Liver (tissue), 9 donors: ENCODE results near the gene MAVS. TPM values are rescaled to one million over a fixed set of nuclear protein-coding genes. Genes with fewer than 3 reads are reported as not detected.

Experiments
- DNase-seq: peaks from one replicate; pipeline ENCODE4 v3.0.0-alpha.2; 2017; ENCODE audit warnings: low spot score
- H3K27ac ChIP-seq, 2 donors: one replicate each; pipeline ENCODE4 v1.7.0; 2013; ENCODE audit warnings: inconsistent platforms in 2 of 2, low read length in 2 of 2, control low read depth in 1 of 2, low read depth in 1 of 2, mild to moderate bottlenecking in 1 of 2
- H3K27me3 ChIP-seq, 4 donors: one replicate each; pipeline versions ENCODE4 v1.6.1 to v1.7.0; 2013; ENCODE audit warnings: low read length in 3 of 4, inconsistent platforms in 1 of 4, mild to moderate bottlenecking in 1 of 4, moderate library complexity in 1 of 4; ENCODE audit not compliant: control insufficient read depth in 4 of 4, insufficient read depth in 4 of 4
- H3K36me3 ChIP-seq, 4 donors: one replicate each; pipeline versions ENCODE4 v1.6.1 to v1.7.0; 2013; ENCODE audit warnings: low read length in 3 of 4, mild to moderate bottlenecking in 3 of 4, low read depth in 1 of 4, moderate library complexity in 1 of 4; ENCODE audit not compliant: control insufficient read depth in 4 of 4, insufficient read depth in 3 of 4
- H3K4me1 ChIP-seq, 4 donors: one replicate each; pipeline versions ENCODE4 v1.6.1 to v1.7.0; 2013; ENCODE audit warnings: low read length in 3 of 4, mild to moderate bottlenecking in 3 of 4, moderate library complexity in 1 of 4; ENCODE audit not compliant: control insufficient read depth in 4 of 4, insufficient read depth in 4 of 4
- H3K4me3 ChIP-seq, 3 donors: one replicate each; pipeline versions ENCODE4 v1.6.1 to v1.7.0; 2013; ENCODE audit warnings: low read length in 3 of 3, control low read depth in 1 of 3, low read depth in 1 of 3, mild to moderate bottlenecking in 1 of 3
- H3K9ac ChIP-seq, 2 donors: one replicate each; pipeline ENCODE4 v1.7.0; 2013; ENCODE audit warnings: low read length in 2 of 2, mild to moderate bottlenecking in 2 of 2, moderate library complexity in 2 of 2, control low read depth in 1 of 2, low read depth in 1 of 2
- H3K9me3 ChIP-seq, 4 donors: one replicate each; pipeline versions ENCODE4 v1.6.1 to v1.7.0; 2013; ENCODE audit warnings: low read length in 3 of 4; ENCODE audit not compliant: control insufficient read depth in 4 of 4
- ATF3 ChIP-seq: IDR thresholded peaks from 2 replicates; pipeline ENCODE4 v1.6.1; 2016; ENCODE audit warnings: antibody characterized with exemption
- CTCF ChIP-seq: fragments of 150-350 bp; IDR thresholded peaks from 2 replicates; pipeline ENCODE4 v1.5.1; 2017; ENCODE audit warnings: improper control_type of control experiment, low read depth, low read length; ENCODE audit not compliant: missing input control
- EGR1 ChIP-seq, 2 donors: IDR thresholded peaks; 2 replicates each; pipeline ENCODE4 v1.6.1; 2016 to 2018; ENCODE audit warnings: antibody characterized with exemption in 2 of 2, low read depth in 2 of 2
- FOXA1 ChIP-seq: IDR thresholded peaks from 2 replicates; pipeline ENCODE4 v1.6.1; 2016; ENCODE audit warnings: antibody characterized with exemption
- FOXA2 ChIP-seq: IDR thresholded peaks from 2 replicates; pipeline ENCODE4 v1.6.1; 2016; ENCODE audit warnings: antibody characterized with exemption
- HNF4A ChIP-seq, 2 donors: conservative IDR thresholded peaks; 2 replicates each; pipeline ENCODE4 v1.6.1; 2016; ENCODE audit warnings: antibody characterized with exemption in 2 of 2, mild to moderate bottlenecking in 2 of 2
- HNF4G ChIP-seq: IDR thresholded peaks from 2 replicates; pipeline ENCODE4 v1.6.1; 2016; ENCODE audit warnings: antibody characterized with exemption
- JUND ChIP-seq, 2 donors: IDR thresholded peaks; 2 replicates each; pipeline ENCODE4 v1.6.1; 2016; ENCODE audit warnings: antibody characterized with exemption in 2 of 2
- RAD21 ChIP-seq, 2 donors: IDR thresholded peaks; 2 replicates each; pipeline ENCODE4 v1.6.1; 2016; ENCODE audit warnings: antibody characterized with exemption in 2 of 2, mild to moderate bottlenecking in 2 of 2
- REST ChIP-seq: IDR thresholded peaks from 2 replicates; pipeline ENCODE4 v1.6.1; 2016; ENCODE audit warnings: antibody characterized with exemption, mild to moderate bottlenecking
- RXRA ChIP-seq, 2 donors: IDR thresholded peaks; 2 replicates each; pipeline ENCODE4 v1.6.1; 2017 to 2018; ENCODE audit warnings: antibody characterized with exemption in 2 of 2, mild to moderate bottlenecking in 1 of 2
- SP1 ChIP-seq: IDR thresholded peaks from 2 replicates; pipeline ENCODE4 v1.6.1; 2018; ENCODE audit warnings: antibody characterized with exemption, mild to moderate bottlenecking
- TAF1 ChIP-seq: conservative IDR thresholded peaks from 2 replicates; pipeline ENCODE4 v1.6.1; 2016; ENCODE audit warnings: antibody characterized with exemption, mild to moderate bottlenecking
- YY1 ChIP-seq: IDR thresholded peaks from 2 replicates; pipeline ENCODE4 v1.6.1; 2016; ENCODE audit warnings: antibody characterized with exemption, mild to moderate bottlenecking
- ZBTB33 ChIP-seq: IDR thresholded peaks from 2 replicates; pipeline ENCODE4 v1.6.1; 2016; ENCODE audit warnings: antibody characterized with exemption
- WGBS: extraction: QIAGEN DNeasy Blood & Tissue Kit; methylation state at CpG from one replicate; pipeline ENCODE4 v1.1.7; 2013; 5-methylcytosine and 5-hydroxymethylcytosine counted together
- polyA plus RNA-seq, 2 donors: library from polyadenylated mRNA; stranded (reverse) in 1 of 2; unstranded in 1 of 2; fragments of 200-250 nt in 1 of 2; fragments of >200 nt in 1 of 2; fragmentation: Nextera tagmentation in 1 of 2; extraction: Ambion mirVana in 1 of 2; gene quantifications; one replicate each; pipeline versions ENCODE4 v1.2.1 to v1.2.3, GENCODE V29; 2013 to 2015
- total RNA-seq, 2 donors: library from RNA; depleted of rRNA; stranded (reverse); fragments of >200 nt; gene quantifications; one replicate each; pipeline ENCODE4 v1.2.3, GENCODE V29; 2014
- TF ChIP-seq, protein P1 (sequence below): IDR thresholded peaks from 2 replicates; pipeline ENCODE4 v1.6.1; 2016; ENCODE audit warnings: antibody characterized with exemption
- donor health status: healthy.
- donor health status: healthy.
- donor health status: healthy.
- donor health status: healthy.
- donor health status: healthy.

Gene MAVS
- total and polyA plus RNA-seq, 4 donors, result 4.7 to 20.9 (median 11.9) TPM

DNA sequence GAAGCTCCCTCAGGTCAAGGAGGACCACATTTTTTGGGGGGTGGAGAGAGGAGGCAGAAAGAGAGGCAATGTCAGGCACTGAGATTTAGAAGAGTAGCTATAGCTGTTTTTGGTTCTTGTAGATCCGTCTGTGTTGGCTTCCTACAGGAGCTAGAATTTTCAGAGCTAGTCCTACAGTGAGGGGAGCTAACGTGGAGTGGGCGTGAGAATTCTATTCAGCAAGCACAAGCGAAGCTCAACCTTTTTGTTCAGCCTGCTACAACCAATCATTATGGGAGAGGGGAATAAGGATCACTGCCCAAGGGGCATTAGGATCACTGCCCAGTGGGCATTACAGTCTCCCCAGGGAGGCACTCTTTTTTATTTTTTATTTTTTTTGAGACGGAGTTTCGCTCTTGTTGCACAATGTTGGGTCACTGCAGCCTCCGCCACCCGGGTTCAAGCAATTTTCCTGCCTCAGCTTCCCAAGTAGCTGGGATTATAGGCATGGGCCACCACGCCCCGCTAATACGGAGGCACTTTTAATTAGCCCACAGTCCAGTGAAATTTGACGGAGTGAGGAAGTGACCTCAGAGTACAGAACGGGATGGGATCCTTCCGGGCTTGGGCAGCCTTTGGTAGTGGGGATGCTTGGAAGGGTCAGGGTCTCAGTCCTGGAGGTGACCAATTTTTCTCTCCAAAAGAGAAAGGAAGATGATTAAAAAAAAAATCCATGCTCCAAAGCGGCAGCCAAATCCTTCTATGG lies 41.4 kb downstream of the MAVS start:
- no peak for DNase-seq
- no peaks in the 10 kb centered on the region for H3K27me3 ChIP-seq
- WGBS, result 26% methylated on average over 15 of the region's 15 CpGs
- peaks cover 3 to 39% (median 33%) of the 10 kb centered on the region in 4 donors for H3K4me1 ChIP-seq
- peak overlapping the region; percentile 91 to 94 for H3K27ac ChIP-seq
- no peaks in the 10 kb centered on the region for H3K36me3 ChIP-seq
- TF ChIP-seq RXRA (IDR thresholded peaks at IDR 0.05), result no peak
- TF ChIP-seq HNF4G, result no peak
- no peak for TF ChIP-seq EGR1 (IDR thresholded peaks at IDR 0.05; ENCODE audit: low read depth in 2 of 2)
- no peak for TF ChIP-seq FOXA2
- no peak for TF ChIP-seq CTCF
- TF ChIP-seq TAF1, result no peak
- no peak for TF ChIP-seq HNF4A (conservative IDR thresholded peaks at IDR 0.05)
- no peak for TF ChIP-seq FOXA1
- TF ChIP-seq REST, result no peak
- TF ChIP-seq JUND (IDR thresholded peaks at IDR 0.05), result no peak
- no peak for TF ChIP-seq RAD21 (IDR thresholded peaks at IDR 0.05)
- TF ChIP-seq SP1, result no peak
- H3K9me3 ChIP-seq, result no peaks in the 10 kb centered on the region
- peak overlapping the region; percentile 56 to 86 for H3K9ac ChIP-seq
- peak overlapping the region; percentile 74 to 97 (median 95) for H3K4me3 ChIP-seq

DNA sequence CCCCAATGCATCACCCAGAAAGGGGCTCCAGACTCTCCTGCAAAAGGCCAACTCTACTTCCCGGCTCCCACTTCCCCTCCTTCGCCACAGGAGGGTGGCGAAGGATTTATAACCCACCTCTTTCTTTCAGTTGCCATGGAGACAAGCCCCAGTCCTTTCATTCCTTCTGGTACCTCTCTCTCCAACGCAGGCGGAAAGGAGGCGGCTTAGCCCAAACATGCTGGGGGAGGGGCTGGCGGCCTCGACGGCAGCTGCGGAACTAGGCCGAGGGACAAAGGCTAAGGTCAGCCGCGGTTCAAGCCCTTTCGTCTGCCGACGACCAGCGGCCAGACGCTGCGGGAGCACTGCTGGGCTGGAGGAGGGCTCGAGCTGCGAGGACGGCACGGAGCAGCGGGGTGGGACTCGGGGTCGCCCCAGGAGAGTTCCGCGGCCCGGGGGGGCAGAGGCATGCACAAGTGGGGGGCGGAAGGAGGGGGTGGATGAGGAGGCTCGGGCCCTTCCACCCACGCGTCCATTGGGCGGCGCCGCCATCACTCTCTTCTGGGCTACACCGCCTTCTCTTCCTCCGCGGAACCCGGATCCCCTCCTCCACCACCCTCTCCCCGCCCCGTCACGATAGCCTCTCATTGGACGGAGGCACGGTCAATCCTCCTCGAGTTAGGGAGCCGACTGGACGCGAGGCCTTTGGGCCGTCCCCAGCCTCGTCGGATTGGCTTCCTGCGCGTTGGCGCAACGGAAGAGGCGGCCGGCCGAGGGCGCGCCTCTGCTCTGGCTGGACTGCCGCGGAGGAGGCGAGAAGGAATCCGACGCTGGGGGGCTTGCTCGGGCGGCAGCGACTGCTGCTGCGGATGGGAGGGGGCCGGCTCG lies 42.2 kb downstream of the MAVS start, which contains the start of gene PANK2:
Gene PANK2, plus strand, starts transcription at position 766 of the 867 bp plus-strand sequence.
- H3K9ac ChIP-seq, result peak within 1 kb of the TSS; percentile 86 to 88
- peak within 1 kb of the TSS; percentile 93 to 97 (median 95) for H3K4me3 ChIP-seq
- H3K27me3 ChIP-seq, result no peaks in the 10 kb centered on the region
- WGBS, result under 1% methylated on average over 72 of the region's 72 CpGs
- peak within 1 kb of the TSS; percentile 91 to 94 for H3K27ac ChIP-seq
- no peaks in the 10 kb centered on the region for H3K36me3 ChIP-seq
- H3K9me3 ChIP-seq, result no peaks in the 10 kb centered on the region
- peak; percentile 98 for DNase-seq
- peaks cover 5 to 46% (median 40%) of the 10 kb centered on the region in 4 donors for H3K4me1 ChIP-seq
- TF ChIP-seq REST (peak; percentile 40), HNF4G (no peak), YY1 (peak; percentile 93), ATF3 (no peak), FOXA2 (no peak), ZBTB33 (no peak), TAF1 (peak; percentile 70), SP1 (peak; percentile 95)
- TF ChIP-seq, protein P1, sequence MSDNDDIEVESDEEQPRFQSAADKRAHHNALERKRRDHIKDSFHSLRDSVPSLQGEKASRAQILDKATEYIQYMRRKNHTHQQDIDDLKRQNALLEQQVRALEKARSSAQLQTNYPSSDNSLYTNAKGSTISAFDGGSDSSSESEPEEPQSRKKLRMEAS, result no peak
